ENCODE data around the gene TUBA1C. TPM values are rescaled to one million over a fixed set of nuclear protein-coding genes. Genes with fewer than 3 reads are reported as not detected.

Gene TUBA1C
- total and polyA plus RNA-seq, 2 of the 8 experiments (the other 6 are each of a cell fraction or from before 2014, with no cell fraction given): 504 to 3,101 TPM

DNA sequence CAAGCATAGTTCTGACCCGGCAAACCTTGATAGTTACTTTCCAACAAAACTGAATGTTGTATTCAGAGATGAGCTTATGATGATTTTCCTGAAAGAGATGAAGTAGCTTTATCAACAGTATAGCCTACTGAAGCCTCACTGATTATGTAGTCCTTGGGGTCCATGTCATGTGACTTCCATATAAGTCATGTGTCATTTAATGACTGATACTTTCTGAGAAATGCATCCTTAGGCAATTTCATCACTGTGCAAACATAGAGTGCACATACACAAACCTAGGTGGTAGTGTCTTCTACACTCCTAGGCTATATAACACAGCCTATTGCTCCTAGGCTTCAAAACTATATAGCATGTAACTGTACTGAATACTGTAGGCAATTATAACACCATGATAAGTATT lies 28.5 kb upstream of the TUBA1C start:
- CTCF ChIA-PET (ENCODE audit: partially characterized antibody): interaction anchor here (0.6 to 2.5 kb wide), 7 partner anchors 9 to 171 kb away, joined by 3 to 7 read pairs (median 3); partner anchors contain the start of gene TUBA1B
- DNase-seq (ENCODE audit: low read depth in 1 of 2, low spot score in 2 of 2): no peak
- Histone ChIP-seq H3K9ac (replicated peaks in 1 of 4; ENCODE audit: extremely low read depth in 1 of 4, low read depth in 3 of 4, low read length in 3 of 4) (no peak overlapping the region), H4K8ac (ENCODE audit: extremely low read depth, insufficient read depth, low read length) (no peak overlapping the region), H3K23ac (ENCODE audit: insufficient read length) (no peak overlapping the region), H3K79me2 (ENCODE audit: control insufficient read depth in 1 of 2, insufficient read depth in 2 of 2, low read length in 2 of 2) (no peaks in the 10 kb centered on the region), H2BK20ac (ENCODE audit: low read length) (no peak overlapping the region), H4K5ac (ENCODE audit: insufficient read length, low read depth, low read length) (no peak overlapping the region), H3K14ac (ENCODE audit: insufficient read length) (no peak overlapping the region), H3K36me3 (ENCODE audit: control insufficient read depth in 2 of 4, insufficient read depth in 4 of 4, low read length in 3 of 4) (no peaks in the 10 kb centered on the region), H3K56ac (replicated peaks; ENCODE audit: insufficient read length, low read depth, low read length) (no peak overlapping the region), H2AFZ (ENCODE audit: low read length) (no peak overlapping the region), H3K4me1 (replicated peaks in 1 of 4; ENCODE audit: control insufficient read depth in 3 of 4, insufficient read depth in 4 of 4, low read length in 3 of 4) (peaks cover 3 to 13% (median 7%) of the 10 kb centered on the region in 4 experiments), H2BK12ac (ENCODE audit: low read depth, low read length) (no peak overlapping the region), H3K4me2 (ENCODE audit: insufficient read depth in 1 of 2, low read depth in 2 of 2, low read length in 2 of 2) (no peak overlapping the region), H3K4me3 (ENCODE audit: extremely low read depth in 1 of 4, insufficient read depth in 2 of 4, low read depth in 3 of 4, low read length in 4 of 4) (no peak overlapping the region), H3K18ac (ENCODE audit: extremely low read depth, low read length) (no peak overlapping the region), H3K27me3 (replicated peaks in 1 of 4; ENCODE audit: control insufficient read depth in 3 of 4, extremely low read depth in 1 of 4, insufficient read depth in 3 of 4, low read length in 3 of 4) (peaks cover 0 to 2% (median 0%) of the 10 kb centered on the region in 4 experiments; a peak in 2 of 7 replicates), H2AK5ac (ENCODE audit: low read depth, low read length) (no peak overlapping the region), H3K23me2 (ENCODE audit: low read depth, low read length) (no peaks in the 10 kb centered on the region; the same call in 1 of the 2 replicates), H4K20me1 (replicated peaks in 1 of 2; ENCODE audit: control insufficient read depth in 1 of 2, insufficient read depth in 2 of 2, low read length in 2 of 2) (no peaks in the 10 kb centered on the region), H3K79me1 (ENCODE audit: low read depth, low read length) (no peaks in the 10 kb centered on the region), H3K9me3 (ENCODE audit: insufficient read depth in 2 of 2, low read depth in 1 of 2, low read length in 1 of 2) (no peaks in the 10 kb centered on the region), H2BK15ac (ENCODE audit: low read length) (no peak overlapping the region), H3K27ac (ENCODE audit: low read depth, low read length) (no peak overlapping the region), H3K4ac (replicated peaks; ENCODE audit: insufficient read length, low read depth, low read length) (no peak overlapping the region), H4K91ac (replicated peaks; ENCODE audit: insufficient read length, low read length) (no peak overlapping the region), H2BK5ac (ENCODE audit: low read depth, low read length) (no peak overlapping the region), H2BK120ac (replicated peaks; ENCODE audit: low read depth, low read length) (no peak overlapping the region)
- TF ChIP-seq NANOG (IDR thresholded peaks at IDR 0.05; ENCODE audit: insufficient read depth, low read depth, low read length, poor library complexity, severe bottlenecking) (no peak), CBX5 (IDR thresholded peaks at IDR 0.05; ENCODE audit: low read depth, low read length) (no peak)
- 84% methylated on average over 1 of the region's 1 CpG; no CpG with 5 or more reads in 1 of the 2 experiments for WGBS, 2 experiments (ENCODE audit: extremely low coverage in 1 of 2, insufficient coverage in 1 of 2, insufficient read length in 1 of 2, insufficient replicate concordance in 2 of 2, low coverage in 1 of 2, low lambda C conversion rate in 2 of 2, missing lambda C conversion rate in 1 of 2)
- FAIRE-seq: no peak
- POLR2A ChIA-PET (ENCODE audit: partially characterized antibody): interaction anchor here (0.6 kb wide), 1 partner anchor 87 kb away, joined by 3 read pairs; no protein-coding TSS in a partner anchor

Measured in H1 (cell line).